HG03159 (cell line): ENCODE measurements around the gene ZBP1.

Experiments used
- ATAC-seq: cut with Tn5 transposase; IDR thresholded peaks from one replicate; pipeline ENCODE4 v1.9.1; 2021; ENCODE audit warnings: mild to moderate bottlenecking, moderate library complexity; ENCODE audit not compliant: unreplicated experiment

The ZBP1 gene

GRCh38 chr20:57561356-57562279, 58.6 kb downstream of the ZBP1 start:
- no peak for ATAC-seq

- ATAC-seq, result no peak
Observed at GRCh38 chr20:57560554-57561355, 59.5 kb downstream of the ZBP1 start, which contains the start of gene PCK1. PCK1 (plus strand) TSS chr20:57561110; CDS start chr20:57561412, 302 bp downstream.

- no peak for ATAC-seq
Observed at GRCh38 chr20:57559658-57560553, 60.3 kb downstream of the ZBP1 start.

- no peak for ATAC-seq
Observed at GRCh38 chr20:57559289-57559634, 61.0 kb downstream of the ZBP1 start.

- no peak for ATAC-seq
Observed at GRCh38 chr20:57558614-57559288, 61.5 kb downstream of the ZBP1 start.

- ATAC-seq, result no peak
Observed at GRCh38 chr20:57557926-57558613, 62.2 kb downstream of the ZBP1 start.

- no peak for ATAC-seq
Observed at GRCh38 chr20:57556980-57557274, 63.3 kb downstream of the ZBP1 start.

GRCh38 chr20:57555457-57556184, 64.6 kb downstream of the ZBP1 start:
- no peak for ATAC-seq
